HEK293 (cell line): ENCODE measurements around the gene C9orf43.

Source experiments
- ATF2 ChIP-seq: fragments of 450-650 bp; formaldehyde crosslinking; IDR thresholded peaks from 2 replicates; pipeline ENCODE4 v1.5.1; 2016; ENCODE audit warnings: missing biosample characterization, missing genetic modification characterization, low read depth
- KLF1 ChIP-seq: fragments of 450-650 bp; formaldehyde crosslinking; IDR thresholded peaks from 2 replicates; pipeline ENCODE4 v1.5.1; 2016; ENCODE audit warnings: missing biosample characterization, missing genetic modification characterization
- PRDM2 ChIP-seq: fragments of 450-650 bp; formaldehyde crosslinking; IDR thresholded peaks from 2 replicates; pipeline ENCODE4 v1.5.1; 2016; ENCODE audit warnings: missing biosample characterization, missing genetic modification characterization, borderline replicate concordance
- SCRT1 ChIP-seq: fragments of 450-650 bp; formaldehyde crosslinking; IDR thresholded peaks from 2 replicates; pipeline ENCODE4 v1.5.1; 2016; ENCODE audit warnings: missing biosample characterization, missing genetic modification characterization, borderline replicate concordance
- ZNF121 ChIP-seq: fragments of 450-650 bp; formaldehyde crosslinking; IDR thresholded peaks from 2 replicates; pipeline ENCODE4 v1.5.1; 2016; ENCODE audit warnings: missing biosample characterization, missing genetic modification characterization
- ZNF416 ChIP-seq: fragments of 450-650 bp; formaldehyde crosslinking; IDR thresholded peaks from 2 replicates; pipeline ENCODE4 v1.5.1; 2016; ENCODE audit warnings: missing biosample characterization, missing genetic modification characterization
- ZNF473 ChIP-seq: fragments of 450-650 bp; formaldehyde crosslinking; IDR thresholded peaks from 2 replicates; pipeline ENCODE4 v1.5.1; 2017; ENCODE audit warnings: missing biosample characterization, missing genetic modification characterization
- ZNF561 ChIP-seq: fragments of 450-650 bp; IDR thresholded peaks from 2 replicates; pipeline ENCODE4 v1.5.1; 2018; ENCODE audit warnings: missing biosample characterization, missing genetic modification characterization, borderline replicate concordance
- ZNF621 ChIP-seq: fragments of 450-650 bp; formaldehyde crosslinking; IDR thresholded peaks from 2 replicates; pipeline ENCODE4 v1.5.1; 2017; ENCODE audit warnings: missing biosample characterization, missing genetic modification characterization
- ZNF624 ChIP-seq: fragments of 450-650 bp; formaldehyde crosslinking; IDR thresholded peaks from 2 replicates; pipeline ENCODE4 v1.5.1; 2017; ENCODE audit warnings: missing biosample characterization, missing genetic modification characterization
- ZNF626 ChIP-seq: fragments of 450-650 bp; sonication (Bioruptor Pico); formaldehyde crosslinking; IDR thresholded peaks from 2 replicates; pipeline ENCODE4 v1.5.1; 2018; ENCODE audit warnings: missing biosample characterization, missing genetic modification characterization, inconsistent platforms
- TF ChIP-seq, protein P1 (sequence below): fragments of 450-650 bp; formaldehyde crosslinking; conservative IDR thresholded peaks from 2 replicates; pipeline ENCODE4 v1.5.1; 2016; ENCODE audit warnings: low read depth, missing biosample characterization, missing genetic modification characterization
- TF ChIP-seq, protein P2 (sequence below): fragments of 450-650 bp; formaldehyde crosslinking; IDR thresholded peaks from 2 replicates; pipeline ENCODE4 v1.5.1; 2016; ENCODE audit warnings: missing biosample characterization, missing genetic modification characterization

The C9orf43 gene

DNA sequence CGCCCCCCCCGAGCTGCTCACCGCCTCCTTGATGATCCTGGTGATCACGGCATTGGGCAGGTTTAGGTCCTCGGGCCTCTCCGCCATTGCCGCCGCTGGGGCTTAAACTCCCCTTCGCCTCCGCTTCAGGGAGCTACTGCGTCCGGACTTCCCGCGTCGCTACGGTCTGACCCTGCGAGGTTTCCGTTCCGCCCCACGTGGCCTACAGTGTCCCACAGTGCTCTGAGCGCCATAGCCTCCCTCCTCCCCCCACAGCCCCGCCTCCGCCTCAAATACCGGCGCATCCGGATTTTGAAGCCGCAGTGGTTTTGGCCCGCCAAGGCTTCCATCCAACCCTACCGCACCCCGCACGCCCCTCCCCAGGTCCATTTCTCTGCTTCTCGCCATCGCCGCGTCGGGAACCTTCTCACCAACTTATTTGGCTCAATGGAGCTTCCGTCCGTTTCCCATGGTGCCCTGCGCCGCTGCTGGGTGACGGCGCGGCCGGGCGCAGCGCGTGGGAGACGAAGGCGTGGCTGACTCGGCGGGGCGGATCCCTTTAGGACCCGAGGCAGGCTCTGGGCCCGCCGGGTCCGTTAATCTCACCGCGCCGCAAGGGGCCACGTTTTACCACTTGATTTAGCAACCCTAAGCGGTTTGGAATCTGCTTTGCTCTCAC, at the start of gene C9orf43, which contains the start of gene POLE3 (continued):
- TF ChIP-seq, protein P1, sequence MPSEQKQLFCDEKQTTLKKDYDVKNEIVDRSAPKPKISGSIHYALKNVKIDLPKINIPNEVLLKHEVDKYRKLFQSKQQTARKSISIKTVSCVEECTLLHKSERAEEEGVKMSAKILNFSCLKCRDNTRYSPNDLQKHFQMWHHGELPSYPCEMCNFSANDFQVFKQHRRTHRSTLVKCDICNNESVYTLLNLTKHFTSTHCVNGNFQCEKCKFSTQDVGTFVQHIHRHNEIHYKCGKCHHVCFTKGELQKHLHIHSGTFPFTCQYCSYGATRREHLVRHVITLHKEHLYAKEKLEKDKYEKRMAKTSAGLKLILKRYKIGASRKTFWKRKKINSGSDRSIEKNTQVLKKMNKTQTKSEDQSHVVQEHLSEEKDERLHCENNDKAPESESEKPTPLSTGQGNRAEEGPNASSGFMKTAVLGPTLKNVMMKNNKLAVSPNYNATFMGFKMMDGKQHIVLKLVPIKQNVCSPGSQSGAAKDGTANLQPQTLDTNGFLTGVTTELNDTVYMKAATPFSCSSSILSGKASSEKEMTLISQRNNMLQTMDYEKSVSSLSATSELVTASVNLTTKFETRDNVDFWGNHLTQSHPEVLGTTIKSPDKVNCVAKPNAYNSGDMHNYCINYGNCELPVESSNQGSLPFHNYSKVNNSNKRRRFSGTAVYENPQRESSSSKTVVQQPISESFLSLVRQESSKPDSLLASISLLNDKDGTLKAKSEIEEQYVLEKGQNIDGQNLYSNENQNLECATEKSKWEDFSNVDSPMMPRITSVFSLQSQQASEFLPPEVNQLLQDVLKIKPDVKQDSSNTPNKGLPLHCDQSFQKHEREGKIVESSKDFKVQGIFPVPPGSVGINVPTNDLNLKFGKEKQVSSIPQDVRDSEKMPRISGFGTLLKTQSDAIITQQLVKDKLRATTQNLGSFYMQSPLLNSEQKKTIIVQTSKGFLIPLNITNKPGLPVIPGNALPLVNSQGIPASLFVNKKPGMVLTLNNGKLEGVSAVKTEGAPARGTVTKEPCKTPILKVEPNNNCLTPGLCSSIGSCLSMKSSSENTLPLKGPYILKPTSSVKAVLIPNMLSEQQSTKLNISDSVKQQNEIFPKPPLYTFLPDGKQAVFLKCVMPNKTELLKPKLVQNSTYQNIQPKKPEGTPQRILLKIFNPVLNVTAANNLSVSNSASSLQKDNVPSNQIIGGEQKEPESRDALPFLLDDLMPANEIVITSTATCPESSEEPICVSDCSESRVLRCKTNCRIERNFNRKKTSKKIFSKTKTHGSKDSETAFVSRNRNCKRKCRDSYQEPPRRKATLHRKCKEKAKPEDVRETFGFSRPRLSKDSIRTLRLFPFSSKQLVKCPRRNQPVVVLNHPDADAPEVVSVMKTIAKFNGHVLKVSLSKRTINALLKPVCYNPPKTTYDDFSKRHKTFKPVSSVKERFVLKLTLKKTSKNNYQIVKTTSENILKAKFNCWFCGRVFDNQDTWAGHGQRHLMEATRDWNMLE (tag by site-specific recombination): 0 out of 2 replicates have a peak, but pooled peaks have one; percentile 28
- TF ChIP-seq KLF1 (tag by site-specific recombination) (peak; percentile 81), ZNF624 (tag by site-specific recombination) (no peak), ZNF416 (tag by site-specific recombination) (no peak), ZNF621 (tag by site-specific recombination) (no peak), ATF2 (tag by site-specific recombination) (no peak; the same call in 1 of the 2 replicates), PRDM2 (tag by site-specific recombination) (no peak), SCRT1 (tag by site-specific recombination) (no peak), ZNF473 (no peak), ZNF561 (tag by site-specific recombination) (peak; percentile 32; the same call in 1 of the 2 replicates), ZNF626 (no peak), ZNF121 (no peak)
- TF ChIP-seq, protein P2, sequence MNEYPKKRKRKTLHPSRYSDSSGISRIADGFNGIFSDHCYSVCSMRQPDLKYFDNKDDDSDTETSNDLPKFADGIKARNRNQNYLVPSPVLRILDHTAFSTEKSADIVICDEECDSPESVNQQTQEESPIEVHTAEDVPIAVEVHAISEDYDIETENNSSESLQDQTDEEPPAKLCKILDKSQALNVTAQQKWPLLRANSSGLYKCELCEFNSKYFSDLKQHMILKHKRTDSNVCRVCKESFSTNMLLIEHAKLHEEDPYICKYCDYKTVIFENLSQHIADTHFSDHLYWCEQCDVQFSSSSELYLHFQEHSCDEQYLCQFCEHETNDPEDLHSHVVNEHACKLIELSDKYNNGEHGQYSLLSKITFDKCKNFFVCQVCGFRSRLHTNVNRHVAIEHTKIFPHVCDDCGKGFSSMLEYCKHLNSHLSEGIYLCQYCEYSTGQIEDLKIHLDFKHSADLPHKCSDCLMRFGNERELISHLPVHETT (tag by site-specific recombination): peak; percentile 68
